IPS DF 4.7 (cell line): ENCODE measurements around the gene RAB20.
"Not testable (repeated sequence)": the region's sequence is repeated elsewhere in the genome, so short reads cannot be mapped to it uniquely, and the experiment has no call there.

Experiments used
- DNase-seq: peaks from one replicate; pipeline ENCODE4 v3.0.0-alpha.2; 2013; ENCODE audit warnings: low spot score; ENCODE audit errors: extremely low read depth

Gene RAB20, protein sequence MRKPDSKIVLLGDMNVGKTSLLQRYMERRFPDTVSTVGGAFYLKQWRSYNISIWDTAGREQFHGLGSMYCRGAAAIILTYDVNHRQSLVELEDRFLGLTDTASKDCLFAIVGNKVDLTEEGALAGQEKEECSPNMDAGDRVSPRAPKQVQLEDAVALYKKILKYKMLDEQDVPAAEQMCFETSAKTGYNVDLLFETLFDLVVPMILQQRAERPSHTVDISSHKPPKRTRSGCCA

DNA sequence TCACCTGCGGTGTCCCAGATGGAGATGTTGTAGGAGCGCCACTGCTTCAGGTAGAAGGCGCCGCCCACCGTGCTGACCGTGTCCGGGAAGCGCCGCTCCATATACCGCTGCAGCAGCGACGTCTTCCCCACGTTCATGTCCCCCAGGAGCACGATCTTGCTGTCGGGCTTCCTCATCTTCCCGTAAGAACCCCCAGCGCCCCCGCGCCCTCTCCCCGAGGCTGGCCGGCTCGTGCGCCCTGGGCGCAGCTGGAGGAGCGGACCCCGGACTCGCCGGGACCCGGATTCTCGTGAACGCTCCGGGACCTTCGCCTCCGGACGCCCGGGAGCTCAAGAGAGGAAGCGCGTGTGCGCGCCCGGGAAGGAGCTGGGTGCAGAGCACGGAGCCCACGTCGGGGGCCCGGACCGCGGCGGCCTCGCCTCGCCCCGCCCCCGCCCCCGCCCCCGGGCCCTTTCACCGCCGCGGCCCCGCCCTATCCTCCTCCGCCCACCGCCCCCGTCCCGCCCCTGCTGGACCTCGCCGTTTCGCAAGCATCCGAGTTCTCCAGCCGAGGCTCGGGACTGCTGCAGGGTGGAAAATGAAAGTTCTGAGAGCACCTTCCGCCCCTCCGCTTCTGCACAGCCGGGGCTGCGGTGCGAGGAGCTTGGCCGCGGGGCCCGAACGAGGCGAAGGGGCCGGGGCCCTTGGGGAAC, at the start of gene RAB20:
TSS of gene RAB20 (minus strand) at position 379 of the 692 bp plus-strand sequence. CDS start at position 176, 203 bp downstream.
- DNase-seq = no peak

DNA sequence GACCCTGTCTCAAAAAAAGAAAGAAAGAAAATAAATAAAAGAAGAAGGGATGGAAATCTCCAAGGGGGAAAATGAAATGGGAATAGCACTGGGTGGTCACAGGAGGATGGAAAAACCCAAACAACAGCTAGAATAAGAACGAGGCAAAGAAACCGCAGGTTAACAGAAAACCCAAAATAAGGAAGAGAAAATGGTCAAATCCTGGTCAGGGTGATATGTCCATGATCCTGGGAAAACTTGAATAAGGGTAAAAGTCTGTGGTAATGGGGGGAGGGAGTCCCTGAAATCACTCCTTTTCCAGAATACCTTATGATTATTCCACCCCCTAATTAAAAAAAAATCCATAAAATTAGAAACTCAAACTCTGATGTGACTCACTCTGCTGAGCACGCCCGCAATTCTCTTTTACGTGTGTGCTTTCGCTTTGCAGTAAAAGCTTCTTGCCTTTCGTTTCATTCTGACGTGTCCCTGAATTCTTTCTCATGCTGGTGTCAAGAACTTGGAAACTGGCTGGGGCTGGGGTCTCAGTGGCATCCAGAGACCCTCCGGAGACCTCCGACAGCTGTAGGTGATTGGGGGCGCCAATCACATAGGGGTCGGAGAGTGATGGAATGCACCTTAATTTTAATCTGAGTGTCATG, 49.6 kb upstream of the RAB20 start:
- DNase-seq = no peak

DNA sequence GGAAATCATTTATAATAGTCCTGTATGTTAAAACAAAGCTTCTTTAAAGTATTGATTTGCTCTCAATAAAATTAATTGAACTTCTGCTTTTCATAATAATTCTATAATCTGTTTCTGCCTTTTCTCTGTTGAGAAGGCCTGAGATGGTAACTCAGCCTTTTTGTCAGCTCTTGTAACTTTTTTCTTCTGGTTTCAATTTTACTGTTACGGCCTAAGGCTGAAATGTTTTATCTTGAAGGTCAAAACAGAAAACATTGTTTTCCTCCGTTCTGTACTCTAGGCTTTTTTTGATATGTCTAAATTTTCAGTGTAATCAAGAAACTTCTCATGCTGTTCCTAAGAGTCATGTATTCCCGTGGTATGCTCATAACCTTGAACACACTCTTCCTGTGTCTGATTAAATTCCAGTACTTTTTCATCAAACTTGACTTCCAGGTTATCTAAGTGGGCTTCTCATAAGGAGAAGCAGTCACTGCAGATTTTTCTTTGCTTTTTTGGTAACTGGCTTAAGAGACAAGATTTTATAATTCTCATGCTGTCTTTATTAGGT, 46.2 kb upstream of the RAB20 start:
- DNase-seq = no peak

DNA sequence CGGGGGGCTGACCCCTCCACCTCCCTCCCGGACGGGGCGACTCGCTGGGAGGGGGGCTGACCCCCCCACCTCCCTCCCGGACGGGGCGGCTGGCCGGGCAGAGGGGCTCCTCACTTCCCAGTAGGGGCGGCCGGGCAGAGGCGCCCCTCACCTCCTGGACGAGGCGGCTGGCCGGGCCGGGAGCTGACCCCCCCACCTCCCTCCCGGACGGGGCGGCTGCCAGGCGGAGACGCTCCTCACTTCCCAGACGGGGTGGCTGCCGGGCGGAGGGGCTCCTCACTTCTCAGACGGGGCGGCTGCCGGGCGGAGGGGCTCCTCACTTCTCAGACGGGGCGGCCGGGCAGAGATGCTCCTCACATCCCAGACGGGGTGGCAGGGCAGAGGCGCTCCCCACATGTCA, 44.8 kb upstream of the RAB20 start:
- DNase-seq = not testable (repeated sequence)

DNA sequence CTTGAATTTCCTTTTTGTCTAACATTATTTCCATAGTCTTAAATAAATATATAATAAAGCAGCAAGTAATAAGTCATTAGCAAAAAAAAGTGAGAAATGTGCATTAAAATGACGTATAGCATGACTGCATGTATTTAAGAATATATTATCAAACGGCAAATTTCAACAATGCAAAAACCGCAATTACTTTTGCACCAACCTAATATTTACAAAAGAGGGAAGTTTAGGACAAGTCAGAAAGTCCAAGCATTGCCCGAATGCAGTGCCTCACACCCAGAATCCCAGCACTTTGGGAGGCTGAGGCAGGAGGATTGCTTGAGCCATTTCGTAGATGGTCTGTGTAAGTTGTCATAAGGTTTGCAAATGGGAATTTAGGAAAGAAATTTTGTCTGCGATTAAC, 43.6 kb upstream of the RAB20 start:
- no peak for DNase-seq

DNA sequence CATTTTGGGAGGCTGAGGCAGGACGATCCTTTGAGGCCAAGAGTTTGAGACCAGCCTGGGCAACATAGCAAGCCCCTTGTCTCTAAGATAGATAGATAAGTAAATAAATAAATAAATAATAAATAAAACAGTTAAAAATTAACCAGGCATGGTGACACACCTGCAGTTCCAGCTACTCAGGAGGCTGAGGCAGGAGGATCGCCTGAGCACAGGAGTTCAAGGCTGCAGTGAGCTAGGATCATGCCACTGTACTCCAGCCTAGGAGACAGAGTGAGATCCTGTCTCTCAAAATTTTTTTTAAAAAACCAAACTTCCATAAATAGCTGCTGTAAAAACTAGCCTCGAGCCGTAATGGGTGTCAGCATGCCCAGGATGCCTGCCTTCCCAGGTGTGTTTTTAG, 39.5 kb upstream of the RAB20 start:
- DNase-seq = no peak

DNA sequence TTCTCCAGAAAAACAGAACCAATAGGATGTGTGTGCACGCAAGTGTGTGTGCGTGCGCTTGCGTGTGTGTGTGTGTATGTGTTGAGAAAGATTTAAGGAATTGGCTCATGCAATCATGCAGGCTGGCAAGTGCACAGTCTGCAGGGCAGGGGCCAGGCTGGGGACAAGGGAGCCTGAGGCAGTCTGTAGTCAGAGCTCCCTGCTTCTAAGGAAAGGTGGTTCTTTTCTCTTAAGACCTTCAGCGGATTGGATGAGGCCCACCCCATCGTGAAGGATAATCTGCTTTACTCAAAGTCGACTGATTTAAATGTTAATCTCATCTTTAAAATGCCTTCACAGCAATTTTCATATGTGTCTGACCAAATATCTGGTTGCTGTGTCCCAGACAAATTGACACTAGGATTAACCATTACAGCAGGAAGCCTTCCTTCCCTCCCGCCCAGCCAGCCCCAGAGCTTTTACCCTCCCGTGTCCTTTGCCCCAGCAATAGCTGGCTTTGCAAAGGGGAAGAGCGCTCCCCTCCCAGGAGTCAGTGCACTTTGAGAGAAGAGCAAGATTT, 38.8 kb upstream of the RAB20 start:
- no peak for DNase-seq

DNA sequence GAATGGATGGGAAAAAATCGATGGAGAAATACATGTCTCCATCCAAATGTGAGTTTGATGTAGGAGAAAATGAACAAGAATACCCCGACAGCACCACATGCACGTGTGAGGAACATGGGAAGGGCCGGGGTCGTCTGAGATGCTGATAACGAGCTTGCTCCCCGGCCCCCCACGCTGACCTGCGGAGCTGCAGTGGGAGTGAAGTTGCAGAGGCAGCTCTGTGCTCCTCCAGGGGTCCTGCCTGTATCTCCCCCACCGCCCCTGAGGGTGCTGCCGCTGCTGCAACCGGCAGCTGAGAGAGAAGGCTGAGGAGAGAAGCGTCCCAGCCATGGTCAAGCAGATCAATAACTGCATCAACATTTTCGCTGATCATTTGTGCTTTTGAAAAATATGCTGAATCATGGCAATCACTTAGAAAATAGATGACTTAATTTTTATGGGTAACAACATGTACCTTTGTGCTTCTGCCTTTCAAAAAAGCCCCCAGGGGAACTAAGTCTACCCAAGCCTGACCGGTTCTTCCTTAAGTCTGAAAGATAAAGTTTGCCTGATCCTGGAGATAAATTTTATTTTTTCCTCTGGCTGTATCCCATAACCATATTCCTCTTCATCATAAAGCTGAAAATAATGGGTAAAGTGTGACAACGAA, 35.6 kb upstream of the RAB20 start:
- no peak for DNase-seq

DNA sequence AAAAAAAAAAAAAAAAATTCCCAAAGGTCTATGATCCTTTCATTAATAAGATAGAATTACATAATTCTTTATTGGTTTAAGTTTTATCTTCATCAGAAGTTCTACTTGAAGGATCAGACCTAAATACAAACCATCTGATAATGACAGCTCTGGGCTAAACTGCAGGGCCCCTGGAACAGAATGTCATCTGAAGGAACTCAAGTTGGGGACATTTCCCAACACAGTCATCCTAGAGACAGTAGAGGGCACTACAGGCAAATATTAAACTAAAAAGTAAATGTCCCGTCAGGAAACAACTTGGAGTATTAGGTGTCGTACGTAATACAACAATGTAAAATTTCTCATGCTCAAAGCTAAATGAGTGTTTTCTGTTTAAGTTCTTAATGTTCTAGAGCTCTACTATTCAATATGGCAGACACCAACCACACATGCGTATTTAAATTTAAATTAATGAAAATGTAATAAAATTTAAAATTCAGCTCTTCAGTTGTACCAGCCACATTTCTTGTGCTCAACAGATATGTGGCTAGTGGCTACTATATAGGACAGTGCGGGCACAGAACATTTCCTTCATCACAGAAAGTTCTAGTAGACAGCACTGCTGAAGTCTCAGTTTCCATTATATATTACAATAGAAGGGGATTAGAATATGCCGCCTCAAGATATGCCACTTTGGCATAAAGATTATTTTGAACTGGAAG, 32.1 kb upstream of the RAB20 start:
- no peak for DNase-seq

DNA sequence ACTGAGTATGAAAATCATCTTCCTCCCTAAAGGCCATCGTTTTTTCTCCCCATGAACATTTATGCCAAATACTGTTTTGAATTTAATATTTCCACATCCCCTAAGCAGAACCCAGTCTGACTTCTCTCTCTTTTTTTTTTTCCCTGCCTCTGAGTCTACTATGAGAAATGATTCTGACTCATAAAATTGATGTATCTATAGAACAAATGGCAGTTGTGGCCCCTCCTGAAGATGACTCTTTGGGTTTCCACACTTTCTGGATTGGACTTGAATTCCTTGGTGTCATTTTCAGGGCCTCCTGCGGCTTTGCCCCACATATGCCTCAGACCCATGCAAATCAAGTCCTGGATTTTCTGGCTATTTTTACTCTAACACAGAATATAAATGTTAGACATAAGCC, 31.1 kb upstream of the RAB20 start:
- DNase-seq = no peak

DNA sequence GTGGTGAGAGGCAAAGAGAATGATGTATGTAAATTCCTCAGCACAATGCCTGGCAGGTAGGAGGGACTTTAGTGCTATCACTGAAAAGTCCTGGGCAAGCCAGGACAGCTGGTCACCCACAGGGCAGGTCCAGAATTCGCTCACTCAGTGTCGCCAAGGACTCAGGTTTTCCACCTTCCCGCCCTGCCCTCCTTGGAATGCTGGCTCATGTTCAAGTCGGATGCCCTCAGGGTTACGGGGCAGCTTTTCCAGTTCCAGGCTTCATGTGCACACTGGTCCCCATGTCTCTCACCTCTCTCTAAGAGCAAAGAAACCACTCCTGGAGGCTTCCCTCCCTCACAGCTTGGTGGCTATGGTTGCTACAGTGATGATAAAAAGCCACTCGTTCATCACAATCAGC, 29.1 kb upstream of the RAB20 start:
- DNase-seq = no peak

DNA sequence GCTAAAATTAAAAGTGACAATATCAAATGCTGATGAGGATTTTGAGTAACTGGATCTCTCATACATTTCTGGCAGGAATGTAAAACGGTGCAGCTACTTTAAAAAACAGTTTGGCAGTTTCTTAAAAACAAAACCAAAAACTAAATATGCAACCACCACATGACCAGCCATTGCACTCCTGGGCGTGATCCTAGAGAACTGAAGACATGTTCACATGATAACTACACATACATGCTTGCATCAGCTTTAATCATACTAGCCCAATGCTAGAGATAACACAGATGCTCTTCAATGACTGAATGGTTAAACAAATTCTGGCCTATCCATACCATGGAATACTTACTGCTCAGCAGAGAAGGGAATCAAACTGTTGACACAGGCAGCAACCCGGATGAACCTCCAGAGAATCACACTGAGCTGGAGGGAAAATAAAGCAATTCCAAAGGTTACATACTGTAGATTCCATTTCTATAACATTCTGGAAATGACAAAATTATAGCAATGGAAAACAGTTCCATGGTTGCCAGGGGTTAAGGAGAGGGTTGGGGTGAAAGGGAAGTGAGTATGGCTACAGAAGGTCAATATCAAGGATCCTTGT, 28.4 kb upstream of the RAB20 start:
- no peak for DNase-seq

DNA sequence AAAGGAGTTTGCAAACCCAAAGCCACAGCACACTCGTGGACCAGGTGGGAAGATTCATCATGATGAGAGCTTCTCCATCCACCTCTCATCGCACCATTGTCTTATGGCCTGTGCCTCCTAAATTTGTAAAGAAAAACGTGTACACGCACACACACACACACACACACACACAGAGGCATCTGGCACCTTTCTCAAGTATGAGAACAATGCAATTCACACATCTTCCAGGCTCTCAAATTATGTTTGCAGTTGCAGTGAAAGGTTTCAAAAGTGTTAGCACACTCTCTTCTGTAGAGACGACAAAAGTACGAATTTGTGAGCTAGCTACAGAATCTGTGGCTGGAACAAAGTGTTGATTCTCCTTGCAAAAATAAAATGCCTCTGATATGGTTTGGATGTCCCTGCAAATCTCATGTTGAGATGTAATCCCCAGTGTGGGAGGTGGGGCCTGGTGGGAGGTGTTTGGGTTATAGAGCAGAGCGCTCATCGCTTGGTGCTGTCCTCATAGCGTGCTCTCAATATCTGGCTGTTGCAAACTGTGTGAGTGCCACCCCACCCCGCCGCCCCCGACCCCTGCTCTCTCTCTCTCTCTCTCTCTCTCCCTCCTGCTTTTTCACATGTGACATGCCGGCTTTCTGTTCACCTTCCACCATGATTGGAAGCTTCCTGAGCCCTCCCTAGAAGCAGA, 21.8 kb upstream of the RAB20 start:
- no peak for DNase-seq

DNA sequence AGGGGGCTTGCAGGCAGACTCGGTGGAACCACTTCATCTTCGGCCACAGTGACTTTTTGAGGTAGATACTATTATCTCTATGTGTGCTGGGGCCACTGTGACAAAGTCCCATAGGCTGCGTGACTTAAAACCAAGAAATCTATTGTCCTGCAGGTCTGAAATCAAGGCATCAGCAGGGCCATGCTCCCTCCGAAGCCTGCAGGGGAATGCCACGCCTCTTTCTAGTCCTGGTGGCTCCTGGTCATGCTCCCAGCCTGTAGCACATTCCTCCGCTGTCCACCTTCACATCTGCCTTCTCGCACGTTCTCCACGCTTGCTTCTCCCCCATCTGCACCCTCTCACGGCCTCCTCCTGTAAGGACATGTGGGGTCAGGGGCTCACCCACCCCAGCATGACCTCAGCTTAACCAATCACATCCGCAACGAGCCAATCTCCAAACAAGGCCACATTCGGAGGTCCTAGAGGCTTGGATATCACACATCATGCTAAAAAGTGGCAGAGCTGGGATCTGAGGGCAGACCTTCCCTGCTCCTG, 21.0 kb upstream of the RAB20 start:
- DNase-seq = no peak

DNA sequence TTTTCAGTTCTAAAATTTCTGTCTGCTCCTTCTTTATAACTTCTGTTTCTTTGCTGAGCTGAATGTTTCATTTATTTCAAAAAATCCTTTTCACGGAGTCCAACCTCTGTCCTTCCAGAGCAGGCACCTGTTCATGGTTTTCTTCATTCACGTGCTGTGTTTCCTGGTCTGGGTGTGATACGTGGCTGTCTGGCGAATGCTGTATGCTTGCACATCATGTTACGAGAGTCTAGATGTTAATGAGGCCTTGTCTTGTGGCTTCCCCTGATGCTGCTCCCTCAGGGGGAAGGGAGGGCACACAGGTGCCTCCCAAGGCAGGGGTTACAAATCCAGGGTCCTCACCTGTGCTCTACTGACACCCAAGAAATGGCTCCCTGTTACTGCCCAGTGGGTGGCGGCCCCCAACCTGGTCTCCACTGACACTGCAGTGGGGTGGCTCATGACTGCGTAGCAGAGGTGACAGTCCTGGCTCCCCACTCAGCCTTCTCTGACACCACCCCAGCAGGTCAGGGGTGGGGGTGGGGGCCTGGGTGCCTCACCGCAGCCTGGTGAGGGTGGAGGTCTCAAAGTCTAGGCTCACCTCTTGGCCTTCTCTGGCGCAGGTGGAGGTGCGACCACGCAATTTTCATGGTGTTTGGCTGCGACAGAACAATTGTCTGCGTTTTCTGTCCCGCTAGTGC, 20.1 kb upstream of the RAB20 start:
- DNase-seq = no peak

DNA sequence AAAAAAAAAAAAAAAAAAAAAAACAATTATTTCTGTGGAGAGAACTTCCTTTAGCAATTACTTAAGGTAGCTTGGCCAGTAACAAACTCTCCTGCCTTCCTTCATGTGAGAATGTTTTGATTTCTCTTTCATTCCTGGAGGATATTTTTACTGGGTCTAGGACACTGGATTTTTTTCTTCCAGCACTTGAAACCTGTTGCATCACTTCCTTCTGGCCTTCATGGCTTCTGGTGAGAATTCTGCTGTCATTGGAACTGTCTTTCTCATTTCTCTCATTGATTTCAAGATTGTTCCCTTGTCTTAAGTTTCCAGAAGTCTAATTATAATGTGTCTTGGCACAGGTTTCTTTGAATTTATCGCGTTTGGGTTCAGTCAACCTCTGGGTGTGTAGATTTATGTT, 19.3 kb upstream of the RAB20 start:
- DNase-seq = no peak

DNA sequence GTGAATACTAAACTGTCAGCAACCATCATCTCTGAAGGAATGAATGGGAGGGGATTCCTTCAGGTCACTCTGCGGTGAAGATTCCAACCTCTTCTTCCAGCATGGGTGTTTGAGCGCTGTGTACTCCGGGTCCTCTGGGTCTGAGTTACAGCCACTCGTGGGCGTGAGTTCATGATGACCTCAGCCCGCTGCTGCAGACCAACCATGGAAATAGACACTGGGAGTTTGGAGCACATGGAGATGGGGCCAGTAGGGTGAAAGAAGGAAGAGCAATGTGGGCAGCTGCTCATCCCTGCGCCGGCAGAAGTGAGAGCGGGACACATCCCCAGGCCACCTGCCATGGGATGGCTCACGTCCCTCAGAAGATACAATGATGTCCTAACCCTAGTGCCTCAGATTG, 16.8 kb upstream of the RAB20 start:
- no peak for DNase-seq

DNA sequence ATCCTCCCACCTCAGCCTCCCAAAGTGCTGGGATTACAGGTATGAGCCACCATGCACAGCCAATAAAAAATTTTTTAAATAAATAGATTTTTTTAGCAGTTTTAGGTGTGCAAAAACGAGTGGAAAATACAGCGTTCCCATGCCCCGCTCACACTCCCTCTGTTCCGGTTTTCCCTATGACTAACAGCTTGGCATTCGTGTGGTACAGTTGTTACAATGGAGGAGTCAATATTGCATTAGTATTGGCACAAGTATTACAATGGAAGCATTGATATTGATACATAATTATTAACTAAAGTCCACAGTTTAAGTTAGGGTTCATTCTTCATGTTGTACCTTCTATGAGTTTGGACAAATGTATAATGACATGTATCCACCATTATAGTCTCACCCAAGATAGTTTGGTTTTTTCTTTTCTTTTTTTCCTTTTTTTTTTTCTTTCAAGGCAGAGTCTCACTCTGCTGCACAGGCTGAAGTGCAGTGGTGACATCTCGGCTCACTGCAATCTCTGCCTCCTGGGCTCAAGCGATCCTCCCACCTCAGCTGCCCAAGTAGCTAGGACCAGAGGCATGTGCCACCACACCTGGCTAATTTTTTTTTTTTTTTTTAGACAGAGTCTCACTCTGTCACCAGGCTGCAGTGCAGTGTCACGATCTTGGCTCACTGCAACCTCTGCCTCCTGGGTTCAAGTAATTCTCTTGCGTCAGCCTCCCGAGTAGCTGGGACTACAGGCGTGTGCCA, 15.4 kb upstream of the RAB20 start:
- DNase-seq = no peak

DNA sequence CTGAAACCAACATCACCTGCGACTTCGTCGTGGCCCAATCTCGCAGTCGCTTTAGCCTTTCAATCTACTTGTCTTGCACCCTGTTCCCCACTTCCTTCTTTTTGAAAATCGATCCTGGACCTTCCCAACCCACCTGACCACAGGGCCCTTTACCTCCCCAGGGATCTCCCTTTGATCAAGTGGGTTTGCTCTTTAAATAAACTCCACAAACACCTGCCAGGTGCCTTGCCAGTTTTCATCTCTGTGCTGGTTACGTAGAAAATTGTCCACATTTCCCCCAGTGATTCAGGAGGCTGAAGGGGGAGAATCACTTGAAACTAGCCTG, 14.5 kb upstream of the RAB20 start:
- DNase-seq = no peak
